GM06990 (cell line): ENCODE results near the gene PCDHGB2.
"Not testable (repeated sequence)": the region's sequence is repeated elsewhere in the genome, so short reads cannot be mapped to it uniquely, and the experiment has no call there.

Source experiments
- DNase-seq: peaks from one replicate; pipeline ENCODE4 v3.0.0-alpha.2; 2011; ENCODE audit not compliant: insufficient read length; ENCODE audit errors: extremely low read depth
- H3K27me3 ChIP-seq: replicated peaks from 2 replicates; pipeline ENCODE4 v1.6.0; 2011; ENCODE audit warnings: low read length; ENCODE audit not compliant: control insufficient read depth, insufficient read depth
- H3K36me3 ChIP-seq: 2 replicates; pipeline ENCODE4 v1.5.1; 2011; ENCODE audit warnings: low read length; ENCODE audit not compliant: control insufficient read depth, insufficient read depth
- H3K4me3 ChIP-seq: replicated peaks from 2 replicates; pipeline ENCODE4 v1.5.1; 2011; ENCODE audit warnings: low read depth, mild to moderate bottlenecking, control low read depth, low read length
- CTCF ChIP-seq: IDR thresholded peaks from 2 replicates; pipeline ENCODE4 v1.5.1; 2011; ENCODE audit warnings: low read length, control low read depth, mild to moderate bottlenecking, inconsistent platforms; ENCODE audit not compliant: insufficient read depth, poor library complexity, severe bottlenecking

PCDHGB2 gene

GRCh38 chr5:141369994-141370848, 10.4 kb downstream of the PCDHGB2 start, which contains the start of gene PCDHGB3:
Gene PCDHGB3 (plus strand): TSS chr5:141370242. CDS start chr5:141370395, 153 bp downstream.
- DNase-seq: peak; percentile 37
- Histone ChIP-seq H3K27me3 (no peaks in the 10 kb centered on the region), H3K4me3 (peak within 1 kb of the TSS; percentile 64), H3K36me3 (no peaks in the 10 kb centered on the region)
- peak; percentile 78 for TF ChIP-seq CTCF

DNA sequence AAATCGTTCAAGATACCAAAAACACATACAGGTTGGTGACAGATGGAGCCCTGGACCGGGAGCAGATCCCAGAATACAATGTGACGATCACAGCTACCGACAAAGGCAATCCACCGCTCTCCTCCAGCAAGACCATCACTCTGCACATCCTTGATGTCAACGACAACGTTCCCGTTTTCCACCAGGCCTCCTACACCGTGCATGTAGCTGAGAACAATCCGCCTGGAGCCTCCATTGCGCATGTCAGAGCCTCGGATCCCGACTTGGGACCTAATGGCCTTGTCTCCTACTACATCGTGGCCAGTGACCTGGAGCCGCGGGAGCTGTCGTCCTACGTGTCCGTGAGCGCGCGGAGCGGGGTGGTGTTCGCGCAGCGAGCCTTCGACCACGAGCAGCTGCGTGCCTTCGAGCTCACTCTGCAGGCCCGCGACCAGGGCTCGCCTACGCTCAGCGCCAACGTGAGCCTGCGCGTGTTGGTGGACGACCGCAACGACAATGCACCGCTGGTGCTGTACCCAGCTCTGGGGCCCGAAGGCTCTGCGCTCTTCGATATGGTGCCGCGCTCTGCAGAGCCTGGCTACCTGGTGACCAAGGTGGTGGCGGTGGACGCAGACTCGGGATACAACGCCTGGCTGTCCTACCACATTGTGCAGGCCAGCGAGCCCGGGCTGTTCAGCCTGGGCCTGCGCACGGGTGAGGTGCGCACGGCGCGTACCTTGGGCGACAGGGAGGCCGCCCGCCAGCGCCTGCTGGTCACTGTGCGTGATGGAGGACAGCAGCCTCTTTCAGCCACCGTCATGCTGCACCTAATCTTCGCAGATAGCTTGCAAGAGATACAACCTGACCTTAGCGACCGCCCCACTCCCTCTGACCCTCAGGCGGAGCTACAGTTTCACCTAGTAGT, 12.0 kb downstream of the PCDHGB2 start:
- DNase-seq: no peak
- H3K27me3 ChIP-seq: no peaks in the 10 kb centered on the region
- H3K4me3 ChIP-seq: no peak overlapping the region
- H3K36me3 ChIP-seq: no peaks in the 10 kb centered on the region
- TF ChIP-seq CTCF: no peak

GRCh38 chr5:141373673-141374317, 14.0 kb downstream of the PCDHGB2 start, which contains the start of gene PCDHGA6:
Gene PCDHGA6 (plus strand): TSS chr5:141373891. CDS start chr5:141374084, 193 bp downstream.
- H3K4me3 ChIP-seq: no peak within 1 kb of the TSS
- no peaks in the 10 kb centered on the region for H3K27me3 ChIP-seq
- no peak for TF ChIP-seq CTCF
- no peaks in the 10 kb centered on the region for H3K36me3 ChIP-seq
- no peak for DNase-seq

GRCh38 chr5:141374627-141375026, 14.8 kb downstream of the PCDHGB2 start:
- H3K4me3 ChIP-seq: no peak overlapping the region
- no peak for TF ChIP-seq CTCF
- no peak for DNase-seq
- no peaks in the 10 kb centered on the region for H3K27me3 ChIP-seq
- H3K36me3 ChIP-seq: no peaks in the 10 kb centered on the region

DNA sequence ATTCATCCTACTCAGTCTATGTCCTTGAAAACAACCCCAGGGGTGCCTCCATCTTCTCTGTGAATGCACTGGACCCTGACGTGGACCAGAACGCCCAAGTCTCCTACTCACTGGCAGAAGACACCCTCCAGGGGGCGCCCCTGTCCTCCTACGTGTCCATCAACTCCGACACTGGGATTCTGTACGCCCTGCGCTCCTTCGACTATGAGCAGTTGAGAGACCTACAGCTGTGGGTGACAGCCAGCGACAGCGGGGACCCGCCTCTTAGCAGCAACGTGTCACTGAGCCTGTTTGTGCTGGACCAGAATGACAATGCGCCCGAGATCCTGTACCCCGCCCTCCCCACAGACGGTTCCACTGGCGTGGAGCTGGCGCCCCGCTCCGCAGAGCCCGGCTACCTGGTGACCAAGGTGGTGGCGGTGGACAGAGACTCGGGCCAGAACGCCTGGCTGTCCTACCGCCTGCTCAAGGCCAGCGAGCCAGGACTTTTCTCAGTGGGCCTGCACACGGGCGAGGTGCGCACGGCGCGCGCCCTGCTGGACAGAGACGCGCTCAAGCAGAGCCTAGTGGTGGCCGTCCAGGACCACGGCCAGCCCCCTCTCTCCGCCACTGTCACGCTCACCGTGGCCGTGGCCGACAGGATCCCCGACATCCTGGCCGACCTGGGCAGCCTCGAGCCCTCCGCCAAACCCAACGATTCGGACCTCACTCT, 15.8 kb downstream of the PCDHGB2 start:
- not testable (repeated sequence) for DNase-seq, H3K4me3 ChIP-seq, H3K27me3 ChIP-seq, H3K36me3 ChIP-seq
